Vagina (tissue), 2 donors: ENCODE results near the gene PIK3C2B. TPM values are rescaled to one million over a fixed set of nuclear protein-coding genes. Genes with fewer than 3 reads are reported as not detected.

ENCODE experiments used
- DNase-seq, 2 donors: peaks; one replicate each; pipeline ENCODE4 v3.0.0-alpha.2; 2017; ENCODE audit errors: extremely low spot score in 2 of 2
- H3K27ac ChIP-seq: fragments of 200-600 bp; sonication (generic); one replicate; pipeline ENCODE4 v1.5.1; 2019
- H3K27me3 ChIP-seq: fragments of 200-600 bp; sonication (generic); one replicate; pipeline ENCODE4 v1.5.1; 2019
- H3K36me3 ChIP-seq, 2 donors: fragments of 200-600 bp; sonication (generic); one replicate each; pipeline ENCODE4 v1.5.1; 2017 to 2019
- H3K4me1 ChIP-seq: fragments of 200-600 bp; sonication (generic); one replicate; pipeline ENCODE4 v1.5.1; 2019
- H3K4me3 ChIP-seq, 2 donors: fragments of 200-600 bp; sonication (generic); 1 replicate in 1 of 2; 2 replicates in 1 of 2; pipeline ENCODE4 v1.5.1; 2016 to 2019
- H3K9me3 ChIP-seq: fragments of 200-600 bp; sonication (generic); one replicate; pipeline ENCODE4 v1.5.1; 2019
- CTCF ChIP-seq, 3 experiments: fragments of 450-650 bp in 2 of 3; fragments of 200-600 bp in 1 of 3; sonication (generic) in 1 of 3; IDR thresholded peaks; one replicate each; pipeline ENCODE4 v1.5.1; 2017 to 2019; ENCODE audit warnings: antibody characterized with exemption in 3 of 3, mild to moderate bottlenecking in 2 of 3, moderate library complexity in 2 of 3
- POLR2A ChIP-seq, 2 donors: fragments of 450-650 bp; IDR thresholded peaks; one replicate each; pipeline ENCODE4 v1.6.1; 2017; ENCODE audit warnings: antibody characterized with exemption in 2 of 2, mild to moderate bottlenecking in 2 of 2, moderate library complexity in 2 of 2
- POLR2AphosphoS5 ChIP-seq, 2 donors: sonication (generic); formaldehyde crosslinking; IDR thresholded peaks; one replicate each; pipeline ENCODE4 v1.9.0; 2017; ENCODE audit warnings: antibody characterized with exemption in 2 of 2, mild to moderate bottlenecking in 2 of 2, low read depth in 1 of 2; ENCODE audit not compliant: insufficient read depth in 1 of 2
- intact Hi-C: fragments of 100-400 bp; cut with DNase I; formaldehyde crosslinking; loops from one replicate; pipeline ENCODE4 v1.15.1; 2023
- total RNA-seq: library from RNA; depleted of rRNA; stranded (reverse); fragments of >200 nt; gene quantifications from one replicate; pipeline ENCODE4 v1.2.3, GENCODE V29; 2016

Gene PIK3C2B
- total RNA-seq, 1 donor from 2014 or later = 52.1 TPM

GRCh38 chr1:204503913-204504519, 9.4 kb upstream of the PIK3C2B start:
- Histone ChIP-seq H3K4me1 (no peaks in the 10 kb centered on the region), H3K9me3 (no peaks in the 10 kb centered on the region), H3K27me3 (no peaks in the 10 kb centered on the region), H3K4me3 (no peak overlapping the region), H3K36me3 (no peaks in the 10 kb centered on the region), H3K27ac (no peak overlapping the region)
- no peak for DNase-seq
- TF ChIP-seq POLR2AphosphoS5 (IDR thresholded peaks at IDR 0.05; ENCODE audit: insufficient read depth in 1 of 2, low read depth in 1 of 2) (no peak), CTCF (IDR thresholded peaks at IDR 0.05) (no peak), POLR2A (IDR thresholded peaks at IDR 0.05) (no peak)
- intact Hi-C loops = loop anchor here (5.0 kb wide), 1 partner anchor 72 kb away; no protein-coding TSS in a partner anchor

GRCh38 chr1:204503122-204503912, 8.7 kb upstream of the PIK3C2B start:
- Histone ChIP-seq H3K4me3 (no peak overlapping the region), H3K4me1 (no peaks in the 10 kb centered on the region), H3K36me3 (no peaks in the 10 kb centered on the region), H3K27me3 (no peaks in the 10 kb centered on the region), H3K9me3 (no peaks in the 10 kb centered on the region), H3K27ac (no peak overlapping the region)
- no peak for DNase-seq
- peak; percentile 72 to 79 (median 74) for TF ChIP-seq CTCF (IDR thresholded peaks at IDR 0.05)
- no peak for TF ChIP-seq POLR2A (IDR thresholded peaks at IDR 0.05)
- peak in 1 of 2 donors; percentile 61 for TF ChIP-seq POLR2AphosphoS5 (IDR thresholded peaks at IDR 0.05; ENCODE audit: insufficient read depth in 1 of 2, low read depth in 1 of 2)
- intact Hi-C loops = loop anchor here (5.0 kb wide), 1 partner anchor 71 kb away; no protein-coding TSS in a partner anchor

- intact Hi-C loops = loop anchor here (5.0 kb wide), 1 partner anchor 70 kb away; no protein-coding TSS in a partner anchor
- H3K4me3 ChIP-seq = no peak overlapping the region
Measured at GRCh38 chr1:204502241-204502640, 7.6 kb upstream of the PIK3C2B start.

GRCh38 chr1:204499511-204500468, 5.2 kb upstream of the PIK3C2B start:
- intact Hi-C loops = loop anchor here (5.0 to 10.0 kb wide), 2 partner anchors 67 to 335 kb away; partner anchors contain the start of gene REN
- no peak for DNase-seq
- H3K27me3 ChIP-seq = no peaks in the 10 kb centered on the region
- no peak overlapping the region for H3K4me3 ChIP-seq
- peaks cover 4% of the 10 kb centered on the region for H3K4me1 ChIP-seq
- H3K27ac ChIP-seq = no peak overlapping the region
- H3K9me3 ChIP-seq = no peaks in the 10 kb centered on the region
- no peaks in the 10 kb centered on the region for H3K36me3 ChIP-seq
- TF ChIP-seq CTCF (IDR thresholded peaks at IDR 0.05) (no peak), POLR2AphosphoS5 (IDR thresholded peaks at IDR 0.05; ENCODE audit: insufficient read depth in 1 of 2, low read depth in 1 of 2) (no peak), POLR2A (IDR thresholded peaks at IDR 0.05) (no peak)

More at GRCh38 chr1:204502241-204502640, 7.6 kb upstream of the PIK3C2B start:
- Histone ChIP-seq H3K36me3 (no peaks in the 10 kb centered on the region), H3K27ac (no peak overlapping the region), H3K9me3 (no peaks in the 10 kb centered on the region), H3K27me3 (no peaks in the 10 kb centered on the region), H3K4me1 (no peaks in the 10 kb centered on the region)
- no peak for DNase-seq
- no peak for TF ChIP-seq POLR2AphosphoS5 (IDR thresholded peaks at IDR 0.05; ENCODE audit: insufficient read depth in 1 of 2, low read depth in 1 of 2)
- TF ChIP-seq CTCF (IDR thresholded peaks at IDR 0.05) = no peak
- TF ChIP-seq POLR2A (IDR thresholded peaks at IDR 0.05) = no peak
